Activated T-helper 17 cell treated with anti-CD3 and anti-CD28 coated beads, Interleukin-2, amount 50 U/mL, for 72 hours (primary cell): ENCODE results near the gene MAPKAPK3. TPM values are rescaled to one million over a fixed set of nuclear protein-coding genes. Genes with fewer than 3 reads are reported as not detected.

Experiments
- ATAC-seq: fragments of 150-1000 bp; cut with Tn5 transposase; replicated peaks from 2 replicates; pipeline ENCODE4 v1.10.0; 2021; ENCODE audit warnings: mild to moderate bottlenecking, moderate library complexity
- H3K27ac Mint-ChIP-seq: one replicate; pipeline ENCODE4 v1.8.0; 2022; ENCODE audit warnings: mixed read lengths
- H3K27me3 Mint-ChIP-seq: one replicate; pipeline ENCODE4 v1.8.0; 2022; ENCODE audit warnings: mixed read lengths
- H3K36me3 Mint-ChIP-seq: one replicate; pipeline ENCODE4 v1.8.0; 2022; ENCODE audit warnings: low read depth, mild to moderate bottlenecking, mixed read lengths
- H3K4me1 Mint-ChIP-seq: one replicate; pipeline ENCODE4 v1.8.0; 2022; ENCODE audit warnings: mixed read lengths
- H3K4me3 Mint-ChIP-seq: one replicate; pipeline ENCODE4 v1.8.0; 2022; ENCODE audit warnings: mild to moderate bottlenecking, mixed read lengths
- H3K9me3 Mint-ChIP-seq: one replicate; pipeline ENCODE4 v1.8.0; 2022; ENCODE audit warnings: mixed read lengths
- total RNA-seq, 2 donors: library from RNA; stranded (reverse); gene quantifications; one replicate each; pipeline ENCODE4 v1.2.3, GENCODE V29; 2022

The MAPKAPK3 gene
- total RNA-seq, 2 donors from 2014 or later = 99.8 to 131 TPM

GRCh38 chr3:50581459-50581842 lies 35.5 kb upstream of the MAPKAPK3 start:
- Mint-ChIP-seq H3K4me1 (peaks cover 26% of the 10 kb centered on the region), H3K9me3 (no peaks in the 10 kb centered on the region), H3K4me3 (no peak overlapping the region), H3K27ac (no peak overlapping the region), H3K27me3 (no peaks in the 10 kb centered on the region), H3K36me3 (peaks cover 80% of the 10 kb centered on the region)
- ATAC-seq = no peak

- peaks cover 26% of the 10 kb centered on the region for H3K4me1 Mint-ChIP-seq
- no peak overlapping the region for H3K4me3 Mint-ChIP-seq
- no peaks in the 10 kb centered on the region for H3K9me3 Mint-ChIP-seq
Measured at GRCh38 chr3:50582083-50582482, 34.9 kb upstream of the MAPKAPK3 start.

GRCh38 chr3:50583897-50584296 lies 33.1 kb upstream of the MAPKAPK3 start:
- Mint-ChIP-seq H3K4me1 (peaks cover 42% of the 10 kb centered on the region), H3K27ac (peak overlapping the region; percentile 44), H3K9me3 (no peaks in the 10 kb centered on the region), H3K36me3 (peaks cover 78% of the 10 kb centered on the region), H3K27me3 (no peaks in the 10 kb centered on the region), H3K4me3 (peak overlapping the region; percentile 84)
- no peak for ATAC-seq

More at GRCh38 chr3:50582083-50582482, 34.9 kb upstream of the MAPKAPK3 start:
- Mint-ChIP-seq H3K27me3 (no peaks in the 10 kb centered on the region), H3K27ac (no peak overlapping the region), H3K36me3 (peaks cover 78% of the 10 kb centered on the region)
- no peak for ATAC-seq

- no peak for ATAC-seq
- Mint-ChIP-seq H3K4me1 (peaks cover 41% of the 10 kb centered on the region), H3K9me3 (no peaks in the 10 kb centered on the region), H3K27me3 (no peaks in the 10 kb centered on the region), H3K4me3 (peak overlapping the region; percentile 84), H3K27ac (peak overlapping the region; percentile 44), H3K36me3 (peaks cover 75% of the 10 kb centered on the region)
Measured at GRCh38 chr3:50584391-50584790, 32.6 kb upstream of the MAPKAPK3 start.

GRCh38 chr3:50585919-50586762 lies 30.8 kb upstream of the MAPKAPK3 start:
- Mint-ChIP-seq H3K4me3 (peak overlapping the region; percentile 84), H3K9me3 (no peaks in the 10 kb centered on the region), H3K27me3 (no peaks in the 10 kb centered on the region), H3K27ac (peak overlapping the region; percentile 97), H3K36me3 (peaks cover 68% of the 10 kb centered on the region), H3K4me1 (peaks cover 41% of the 10 kb centered on the region)
- peak; percentile 5 for ATAC-seq

GRCh38 chr3:50586763-50587070 lies 30.2 kb upstream of the MAPKAPK3 start:
- no peaks in the 10 kb centered on the region for H3K27me3 Mint-ChIP-seq
- peaks cover 66% of the 10 kb centered on the region for H3K36me3 Mint-ChIP-seq
- no peak for ATAC-seq
- peak overlapping the region; percentile 84 for H3K4me3 Mint-ChIP-seq
- H3K4me1 Mint-ChIP-seq = peaks cover 41% of the 10 kb centered on the region
- no peaks in the 10 kb centered on the region for H3K9me3 Mint-ChIP-seq
- H3K27ac Mint-ChIP-seq = peak overlapping the region; percentile 97

- Mint-ChIP-seq H3K4me3 (peak overlapping the region; percentile 84), H3K9me3 (no peaks in the 10 kb centered on the region), H3K4me1 (peaks cover 43% of the 10 kb centered on the region), H3K36me3 (peaks cover 63% of the 10 kb centered on the region), H3K27ac (peak overlapping the region; percentile 97), H3K27me3 (no peaks in the 10 kb centered on the region)
- ATAC-seq = no peak
Measured at GRCh38 chr3:50587373-50587772, 29.6 kb upstream of the MAPKAPK3 start.

- H3K4me1 Mint-ChIP-seq = peaks cover 50% of the 10 kb centered on the region
- no peaks in the 10 kb centered on the region for H3K27me3 Mint-ChIP-seq
- H3K27ac Mint-ChIP-seq = peak overlapping the region; percentile 97
- peak; percentile 54 for ATAC-seq
- H3K9me3 Mint-ChIP-seq = no peaks in the 10 kb centered on the region
- peaks cover 62% of the 10 kb centered on the region for H3K36me3 Mint-ChIP-seq
- peak overlapping the region; percentile 84 for H3K4me3 Mint-ChIP-seq
Measured at GRCh38 chr3:50587806-50588758, 28.9 kb upstream of the MAPKAPK3 start.

- Mint-ChIP-seq H3K4me1 (peaks cover 46% of the 10 kb centered on the region), H3K9me3 (no peaks in the 10 kb centered on the region), H3K27me3 (no peaks in the 10 kb centered on the region), H3K27ac (peak overlapping the region; percentile 97), H3K36me3 (peaks cover 55% of the 10 kb centered on the region), H3K4me3 (peak overlapping the region; percentile 84)
- ATAC-seq = no peak
Measured at GRCh38 chr3:50588759-50589433, 28.1 kb upstream of the MAPKAPK3 start.

- no peaks in the 10 kb centered on the region for H3K27me3 Mint-ChIP-seq
- no peaks in the 10 kb centered on the region for H3K9me3 Mint-ChIP-seq
- peak overlapping the region; percentile 97 for H3K27ac Mint-ChIP-seq
- peaks cover 49% of the 10 kb centered on the region for H3K36me3 Mint-ChIP-seq
- peak; percentile 13 for ATAC-seq
- peaks cover 38% of the 10 kb centered on the region for H3K4me1 Mint-ChIP-seq
- H3K4me3 Mint-ChIP-seq = peak overlapping the region; percentile 84
Measured at GRCh38 chr3:50591196-50591741, 25.7 kb upstream of the MAPKAPK3 start.

- H3K4me1 Mint-ChIP-seq = peaks cover 33% of the 10 kb centered on the region
- peak overlapping the region; percentile 97 for H3K27ac Mint-ChIP-seq
- H3K27me3 Mint-ChIP-seq = no peaks in the 10 kb centered on the region
- H3K36me3 Mint-ChIP-seq = peaks cover 43% of the 10 kb centered on the region
- no peaks in the 10 kb centered on the region for H3K9me3 Mint-ChIP-seq
- peak overlapping the region; percentile 84 for H3K4me3 Mint-ChIP-seq
- ATAC-seq = no peak
Measured at GRCh38 chr3:50592568-50592967, 24.4 kb upstream of the MAPKAPK3 start.

- H3K27me3 Mint-ChIP-seq = no peaks in the 10 kb centered on the region
- peak overlapping the region; percentile 97 for H3K27ac Mint-ChIP-seq
- peaks cover 28% of the 10 kb centered on the region for H3K4me1 Mint-ChIP-seq
- H3K9me3 Mint-ChIP-seq = no peaks in the 10 kb centered on the region
- no peak for ATAC-seq
- H3K36me3 Mint-ChIP-seq = peaks cover 43% of the 10 kb centered on the region
- peak overlapping the region; percentile 84 for H3K4me3 Mint-ChIP-seq
Measured at GRCh38 chr3:50594253-50594785, 22.6 kb upstream of the MAPKAPK3 start.

GRCh38 chr3:50599115-50599715 lies 17.7 kb upstream of the MAPKAPK3 start:
- Mint-ChIP-seq H3K4me3 (peak overlapping the region; percentile 97), H3K27me3 (no peaks in the 10 kb centered on the region), H3K9me3 (no peaks in the 10 kb centered on the region), H3K27ac (peak overlapping the region; percentile 100), H3K36me3 (peaks cover 69% of the 10 kb centered on the region), H3K4me1 (peaks cover 50% of the 10 kb centered on the region)
- ATAC-seq = no peak
